ENCODE data around the gene OPTC. TPM values are rescaled to one million over a fixed set of nuclear protein-coding genes. Genes with fewer than 3 reads are reported as not detected.
A peak's percentile ranks its signal among the peaks of the same experiment; 100 is the strongest.

OPTC gene
- total RNA-seq, 1 donor, result not detected

DNA sequence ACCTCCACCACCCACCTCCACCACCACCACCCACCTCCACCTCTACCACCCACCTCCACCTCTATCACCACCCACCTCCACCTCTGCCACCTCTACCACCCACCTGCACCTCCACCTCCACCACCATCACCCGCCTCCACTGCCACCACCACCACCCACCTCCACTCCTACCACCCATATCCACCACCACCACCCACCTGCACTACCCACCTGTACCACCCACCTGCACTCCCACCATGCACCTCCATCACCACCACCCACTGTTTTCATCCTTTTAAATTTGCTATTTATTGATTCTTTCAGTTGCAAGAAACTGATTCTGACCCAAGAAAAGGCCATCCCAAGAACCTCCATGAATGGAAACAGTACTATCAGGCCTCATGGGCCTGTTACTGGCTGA lies 6.3 kb downstream of the OPTC start:
- H3K9me3 ChIP-seq (ENCODE audit: low read depth, low read length), result no peaks in the 10 kb centered on the region
- H4K20me1 ChIP-seq (ENCODE audit: insufficient read depth, low read length), result no peaks in the 10 kb centered on the region
- TF ChIP-seq, protein P1, sequence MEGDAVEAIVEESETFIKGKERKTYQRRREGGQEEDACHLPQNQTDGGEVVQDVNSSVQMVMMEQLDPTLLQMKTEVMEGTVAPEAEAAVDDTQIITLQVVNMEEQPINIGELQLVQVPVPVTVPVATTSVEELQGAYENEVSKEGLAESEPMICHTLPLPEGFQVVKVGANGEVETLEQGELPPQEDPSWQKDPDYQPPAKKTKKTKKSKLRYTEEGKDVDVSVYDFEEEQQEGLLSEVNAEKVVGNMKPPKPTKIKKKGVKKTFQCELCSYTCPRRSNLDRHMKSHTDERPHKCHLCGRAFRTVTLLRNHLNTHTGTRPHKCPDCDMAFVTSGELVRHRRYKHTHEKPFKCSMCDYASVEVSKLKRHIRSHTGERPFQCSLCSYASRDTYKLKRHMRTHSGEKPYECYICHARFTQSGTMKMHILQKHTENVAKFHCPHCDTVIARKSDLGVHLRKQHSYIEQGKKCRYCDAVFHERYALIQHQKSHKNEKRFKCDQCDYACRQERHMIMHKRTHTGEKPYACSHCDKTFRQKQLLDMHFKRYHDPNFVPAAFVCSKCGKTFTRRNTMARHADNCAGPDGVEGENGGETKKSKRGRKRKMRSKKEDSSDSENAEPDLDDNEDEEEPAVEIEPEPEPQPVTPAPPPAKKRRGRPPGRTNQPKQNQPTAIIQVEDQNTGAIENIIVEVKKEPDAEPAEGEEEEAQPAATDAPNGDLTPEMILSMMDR (IDR thresholded peaks at IDR 0.05; ENCODE audit: extremely low read depth, low read depth, low read length), result no peak
- peaks cover 6% of the 10 kb centered on the region for H3K4me1 ChIP-seq (ENCODE audit: insufficient read depth, low read length)
- no peaks in the 10 kb centered on the region for H3K36me3 ChIP-seq (ENCODE audit: insufficient read depth, low read length)
- no peak for DNase-seq (ENCODE audit: insufficient read length, low spot score, missing footprints)
- no peaks in the 10 kb centered on the region for H3K79me2 ChIP-seq (ENCODE audit: insufficient read depth, low read length)
- H3K27ac ChIP-seq (ENCODE audit: low read depth, low read length), result no peak overlapping the region
- no peak overlapping the region for H2AFZ ChIP-seq (ENCODE audit: low read length)
- H3K4me2 ChIP-seq (ENCODE audit: insufficient read depth, low read length), result no peak overlapping the region
- no peak overlapping the region for H3K4me3 ChIP-seq (ENCODE audit: insufficient read depth, low read length)
- no peaks in the 10 kb centered on the region for H3K27me3 ChIP-seq (ENCODE audit: insufficient read depth, low read length)

DNA sequence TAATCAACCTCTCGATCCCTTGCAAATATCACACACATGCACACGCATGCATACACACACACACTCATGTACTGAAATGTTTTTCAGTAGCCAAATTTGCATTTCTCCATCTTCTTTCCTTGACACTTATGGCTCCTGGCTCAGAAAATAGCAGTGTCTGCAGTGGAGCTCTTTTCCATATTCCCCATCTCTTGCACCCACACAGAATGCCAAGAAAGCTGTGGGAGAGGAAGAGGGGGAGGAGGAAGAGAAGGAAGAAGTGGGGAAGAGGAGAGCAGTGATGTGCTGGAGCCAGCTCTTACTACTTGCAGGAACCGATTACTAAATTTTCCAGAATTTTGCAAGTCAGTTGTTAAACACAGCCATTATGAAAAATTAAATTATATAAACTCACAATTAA lies 9.9 kb downstream of the OPTC start:
- no peaks in the 10 kb centered on the region for H3K9me3 ChIP-seq (ENCODE audit: low read depth, low read length)
- H3K36me3 ChIP-seq (ENCODE audit: insufficient read depth, low read length), result no peaks in the 10 kb centered on the region
- TF ChIP-seq, protein P1 (IDR thresholded peaks at IDR 0.05; ENCODE audit: extremely low read depth, low read depth, low read length), result no peak
- peaks cover 20% of the 10 kb centered on the region for H3K4me1 ChIP-seq (ENCODE audit: insufficient read depth, low read length)
- H3K4me3 ChIP-seq (ENCODE audit: insufficient read depth, low read length), result no peak overlapping the region
- no peaks in the 10 kb centered on the region for H3K27me3 ChIP-seq (ENCODE audit: insufficient read depth, low read length)
- no peak overlapping the region for H3K27ac ChIP-seq (ENCODE audit: low read depth, low read length)
- no peaks in the 10 kb centered on the region for H4K20me1 ChIP-seq (ENCODE audit: insufficient read depth, low read length)
- no peak for DNase-seq (ENCODE audit: insufficient read length, low spot score, missing footprints)
- no peaks in the 10 kb centered on the region for H3K79me2 ChIP-seq (ENCODE audit: insufficient read depth, low read length)
- no peak overlapping the region for H2AFZ ChIP-seq (ENCODE audit: low read length)
- no peak overlapping the region for H3K4me2 ChIP-seq (ENCODE audit: insufficient read depth, low read length)

DNA sequence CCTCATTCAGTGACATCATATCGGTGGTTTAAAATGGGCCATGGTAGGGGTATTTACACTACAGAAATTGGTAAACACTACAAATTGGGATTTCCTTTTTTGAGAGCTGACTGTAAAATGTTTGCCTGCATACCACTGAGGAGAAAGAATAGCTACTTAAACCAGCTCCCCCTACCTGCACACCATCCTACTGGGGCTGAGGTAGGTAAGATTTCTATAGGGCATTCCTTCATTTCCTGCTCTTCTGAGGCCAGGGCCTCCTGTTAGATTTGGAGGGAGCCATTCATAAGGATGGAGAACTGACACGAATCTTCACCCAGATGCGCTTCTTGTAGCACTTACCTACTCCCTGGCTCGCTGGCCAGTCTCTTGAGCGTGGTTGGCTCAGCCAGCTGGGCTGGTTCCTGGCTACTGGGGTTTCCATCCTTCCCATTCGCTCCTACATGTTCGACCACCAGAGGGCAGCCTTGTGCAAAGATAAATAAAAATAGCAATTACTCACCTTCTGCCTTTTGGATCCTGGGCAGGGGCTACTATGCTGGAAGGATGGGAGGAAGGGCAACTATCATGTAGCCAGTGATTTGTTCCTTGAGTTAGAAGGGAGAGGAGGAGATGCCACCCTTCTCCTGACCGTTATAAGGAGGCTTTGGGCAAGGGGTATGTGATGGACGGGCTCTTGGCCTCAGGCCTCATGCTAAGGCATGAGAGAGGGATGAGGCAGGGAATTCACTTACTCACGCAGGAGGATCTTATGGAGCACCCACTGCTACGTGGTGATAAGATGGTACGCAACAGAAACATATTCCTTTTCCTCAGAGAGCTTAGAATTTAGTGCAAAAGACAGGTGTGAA lies 10.7 kb downstream of the OPTC start:
- TF ChIP-seq, protein P1 (IDR thresholded peaks at IDR 0.05; ENCODE audit: extremely low read depth, low read depth, low read length), result peak; percentile 86
- Histone ChIP-seq H3K36me3 (ENCODE audit: insufficient read depth, low read length) (no peaks in the 10 kb centered on the region), H3K4me2 (ENCODE audit: insufficient read depth, low read length) (no peak overlapping the region), H3K9me3 (ENCODE audit: low read depth, low read length) (no peaks in the 10 kb centered on the region), H3K27me3 (ENCODE audit: insufficient read depth, low read length) (no peaks in the 10 kb centered on the region), H4K20me1 (ENCODE audit: insufficient read depth, low read length) (no peaks in the 10 kb centered on the region), H3K27ac (ENCODE audit: low read depth, low read length) (no peak overlapping the region), H2AFZ (ENCODE audit: low read length) (peak overlapping the region; percentile 38), H3K4me1 (ENCODE audit: insufficient read depth, low read length) (peaks cover 21% of the 10 kb centered on the region), H3K4me3 (ENCODE audit: insufficient read depth, low read length) (no peak overlapping the region), H3K79me2 (ENCODE audit: insufficient read depth, low read length) (no peaks in the 10 kb centered on the region)
- peak; percentile 96 for DNase-seq (ENCODE audit: insufficient read length, low spot score, missing footprints)

DNA sequence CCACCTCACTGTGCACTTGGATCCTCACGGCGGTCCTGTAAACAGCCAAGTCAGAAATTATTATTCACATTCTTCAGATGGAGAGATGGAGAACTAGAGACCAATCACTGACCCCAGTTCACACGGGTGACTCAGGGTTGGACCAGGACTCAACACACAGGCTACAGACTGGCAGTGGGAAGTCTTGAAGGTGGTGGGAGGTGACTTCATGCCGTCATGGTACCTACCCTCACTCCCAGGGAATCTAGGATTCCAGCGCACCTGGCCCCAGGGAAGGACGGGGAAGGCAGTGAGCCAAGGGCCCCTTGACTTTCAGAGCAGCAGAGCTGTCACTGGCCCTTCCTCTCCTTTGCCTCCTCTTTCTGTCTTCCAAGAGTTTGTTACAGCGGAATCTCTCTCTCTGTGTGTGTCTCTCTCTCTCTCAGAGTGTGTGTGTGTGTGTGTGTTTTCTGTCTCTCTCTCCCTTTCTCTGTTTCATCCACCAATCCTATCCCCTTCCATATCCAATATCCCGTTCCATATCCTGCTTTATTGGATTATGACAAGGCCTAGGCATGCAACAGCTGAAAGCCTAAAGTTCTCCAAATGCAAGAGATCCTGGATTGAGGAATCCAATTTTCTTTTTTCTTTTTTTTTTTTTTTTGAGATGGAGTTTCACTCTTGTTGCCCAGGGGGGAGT lies 11.7 kb downstream of the OPTC start:
- no peaks in the 10 kb centered on the region for H3K79me2 ChIP-seq (ENCODE audit: insufficient read depth, low read length)
- no peaks in the 10 kb centered on the region for H3K27me3 ChIP-seq (ENCODE audit: insufficient read depth, low read length)
- no peak overlapping the region for H3K4me2 ChIP-seq (ENCODE audit: insufficient read depth, low read length)
- TF ChIP-seq, protein P1 (IDR thresholded peaks at IDR 0.05; ENCODE audit: extremely low read depth, low read depth, low read length), result no peak
- H3K36me3 ChIP-seq (ENCODE audit: insufficient read depth, low read length), result no peaks in the 10 kb centered on the region
- H3K4me3 ChIP-seq (ENCODE audit: insufficient read depth, low read length), result no peak overlapping the region
- H2AFZ ChIP-seq (ENCODE audit: low read length), result no peak overlapping the region
- H3K9me3 ChIP-seq (ENCODE audit: low read depth, low read length), result no peaks in the 10 kb centered on the region
- no peak for DNase-seq (ENCODE audit: insufficient read length, low spot score, missing footprints)
- no peak overlapping the region for H3K27ac ChIP-seq (ENCODE audit: low read depth, low read length)
- H3K4me1 ChIP-seq (ENCODE audit: insufficient read depth, low read length), result peaks cover 21% of the 10 kb centered on the region
- no peaks in the 10 kb centered on the region for H4K20me1 ChIP-seq (ENCODE audit: insufficient read depth, low read length)
